Pericardium fibroblast (primary cell): ENCODE measurements around the gene TRAF2. TPM values are rescaled to one million over a fixed set of nuclear protein-coding genes. Genes with fewer than 3 reads are reported as not detected.

Experiments used
- total RNA-seq: library from RNA; depleted of rRNA; stranded (reverse); fragments of >200 nt; gene quantifications from 2 replicates; pipeline ENCODE4 v1.2.3, GENCODE V29; 2015

Gene TRAF2
- total RNA-seq: 3.4 and 4.9 TPM in 2 replicates

GRCh38 chr9:136885950-136886578 lies at the start of gene TRAF2:
TSS of gene TRAF2 (plus strand) at chr9:136886516. CDS start at chr9:136898741, 12,225 bp downstream.

GRCh38 chr9:136842380-136842948 lies 43.9 kb upstream of the TRAF2 start, which contains the start of gene AJM1:
TSS of gene AJM1 (plus strand) at chr9:136842478. CDS start at chr9:136844415, 1,937 bp downstream.

GRCh38 chr9:136849038-136849959 lies 37.0 kb upstream of the TRAF2 start, which contains the start of gene PHPT1:
TSS of gene PHPT1 (plus strand) at chr9:136849409. CDS start at chr9:136849431, 22 bp downstream.

GRCh38 chr9:136851941-136852663 lies 34.2 kb upstream of the TRAF2 start, which contains the start of gene MAMDC4:
TSS of gene MAMDC4 (plus strand) at chr9:136852346. CDS start at chr9:136852417, 71 bp downstream.

GRCh38 chr9:136944519-136945332 lies 58.4 kb downstream of the TRAF2 start, which contains the start of the genes C8G and FBXW5:
TSS of gene C8G (plus strand) at chr9:136945243. CDS start at chr9:136945321, 78 bp downstream.
TSS of gene FBXW5 (minus strand) at chr9:136944738. CDS start at chr9:136944083, 655 bp downstream.

GRCh38 chr9:136951541-136952320 lies 65.4 kb downstream of the TRAF2 start, which contains the start of gene LCN12:
TSS of gene LCN12 (plus strand) at chr9:136952273. CDS start at chr9:136952328, 55 bp downstream.

Other genes starting within 250 kb of the TRAF2 start
- 44.8 and 72.6 TPM in 2 replicates for gene EGFL7, start 223.6 kb upstream of the TRAF2 start, total RNA-seq
- 36.3 and 44.7 TPM in 2 replicates for gene AGPAT2, start 199.1 kb upstream of the TRAF2 start, total RNA-seq
- gene DIPK1B, start 173.9 kb upstream of the TRAF2 start, total RNA-seq: 5.3 and 16.5 TPM in 2 replicates
- not detected in 2 replicates for gene LCN10, start 143.6 kb upstream of the TRAF2 start, total RNA-seq
- not detected in 2 replicates for gene LCN6, start 138.0 kb upstream of the TRAF2 start, total RNA-seq
- not detected in 2 replicates for gene LCN8, start 128.3 kb upstream of the TRAF2 start, total RNA-seq
- not detected in 2 replicates for gene LCN15, start 122.0 kb upstream of the TRAF2 start, total RNA-seq
- gene TMEM141, start 95.2 kb upstream of the TRAF2 start, total RNA-seq: 86.8 and 179 TPM in 2 replicates
- gene CCDC183, start 90.2 kb upstream of the TRAF2 start, total RNA-seq: 0.35 TPM in 1 of 2 replicates, not detected in the other
- 69.3 and 72.9 TPM in 2 replicates for gene RABL6, start 78.6 kb upstream of the TRAF2 start, total RNA-seq
- gene AJM1, start 44.0 kb upstream of the TRAF2 start, total RNA-seq: 2.0 TPM in 2 replicates
- gene PHPT1, start 37.1 kb upstream of the TRAF2 start, total RNA-seq: 83.2 and 140 TPM in 2 replicates
- gene MAMDC4, start 34.2 kb upstream of the TRAF2 start, total RNA-seq: 0.77 and 1.8 TPM in 2 replicates
- 303 and 404 TPM in 2 replicates for gene EDF1, start 20.2 kb upstream of the TRAF2 start, total RNA-seq
- gene FBXW5, start 58.2 kb downstream of the TRAF2 start, total RNA-seq: 152 and 153 TPM in 2 replicates
- not detected in 2 replicates for gene C8G, start 58.7 kb downstream of the TRAF2 start, total RNA-seq
- gene LCN12, start 65.8 kb downstream of the TRAF2 start, total RNA-seq: not detected in 2 replicates
- 304 and 428 TPM in 2 replicates for gene PTGDS, start 91.0 kb downstream of the TRAF2 start, total RNA-seq
- gene LCNL1, start 96.5 kb downstream of the TRAF2 start, total RNA-seq: 1.4 and 2.2 TPM in 2 replicates
- 36.9 and 65.2 TPM in 2 replicates for gene PAXX, start 105.9 kb downstream of the TRAF2 start, total RNA-seq
- gene CLIC3, start 110.1 kb downstream of the TRAF2 start, total RNA-seq: 11.9 and 74.5 TPM in 2 replicates
- gene ABCA2, start 141.7 kb downstream of the TRAF2 start, total RNA-seq: 14.5 and 18.3 TPM in 2 replicates
- not detected in 2 replicates for gene FUT7, start 145.6 kb downstream of the TRAF2 start, total RNA-seq
- gene NPDC1, start 159.7 kb downstream of the TRAF2 start, total RNA-seq: 54.4 and 67.6 TPM in 2 replicates
- gene ENTPD2, start 167.5 kb downstream of the TRAF2 start, total RNA-seq: 0.09 and 0.12 TPM in 2 replicates
- 0.34 and 0.70 TPM in 2 replicates for gene SAPCD2, start 184.0 kb downstream of the TRAF2 start, total RNA-seq
- 12.0 and 13.6 TPM in 2 replicates for gene UAP1L1, start 191.0 kb downstream of the TRAF2 start, total RNA-seq
- gene MAN1B1, start 200.5 kb downstream of the TRAF2 start, total RNA-seq: 61.3 and 66.3 TPM in 2 replicates
- gene DPP7, start 228.2 kb downstream of the TRAF2 start, total RNA-seq: 106 and 123 TPM in 2 replicates